Subcutaneous adipose tissue (tissue), 4 donors: ENCODE data around the gene AURKB. TPM values are rescaled to one million over a fixed set of nuclear protein-coding genes. Genes with fewer than 3 reads are reported as not detected.

Experiments
- CTCF ChIP-seq: fragments of 450-650 bp; IDR thresholded peaks from one replicate; pipeline ENCODE4 v1.5.1; 2016; ENCODE audit warnings: low read depth, mild to moderate bottlenecking, control low read depth, antibody characterized with exemption, moderate library complexity
- total RNA-seq, 4 donors: library from RNA; depleted of rRNA; stranded (reverse); fragments of >200 nt; gene quantifications; one replicate each; pipeline ENCODE4 v1.1.0, GENCODE V29; 2016

AURKB gene
- total RNA-seq, 4 donors from 2014 or later, result 1.3 to 3.4 (median 2.2) TPM; not detected in 1

- TF ChIP-seq CTCF, result no peak
These were observed 39.5 kb upstream of the AURKB start for GRCh38 chr17:8249621-8250500.

GRCh38 chr17:8248751-8249607, 38.6 kb upstream of the AURKB start, which contains the start of gene PFAS:
TSS of gene PFAS (plus strand) at chr17:8249289. CDS start at chr17:8253938, 4,649 bp downstream.
- TF ChIP-seq CTCF, result no peak

- TF ChIP-seq CTCF, result no peak
These were observed 34.4 kb upstream of the AURKB start for GRCh38 chr17:8244768-8245167.

- no peak for TF ChIP-seq CTCF
These were observed 33.5 kb upstream of the AURKB start for GRCh38 chr17:8243827-8244226.

GRCh38 chr17:8237886-8238285, 27.5 kb upstream of the AURKB start:
- no peak for TF ChIP-seq CTCF

GRCh38 chr17:8237175-8237574, 26.8 kb upstream of the AURKB start:
- no peak for TF ChIP-seq CTCF

GRCh38 chr17:8235676-8236075, 25.3 kb upstream of the AURKB start:
- TF ChIP-seq CTCF, result no peak
